ENCODE data around the gene PRDM16.

DNA sequence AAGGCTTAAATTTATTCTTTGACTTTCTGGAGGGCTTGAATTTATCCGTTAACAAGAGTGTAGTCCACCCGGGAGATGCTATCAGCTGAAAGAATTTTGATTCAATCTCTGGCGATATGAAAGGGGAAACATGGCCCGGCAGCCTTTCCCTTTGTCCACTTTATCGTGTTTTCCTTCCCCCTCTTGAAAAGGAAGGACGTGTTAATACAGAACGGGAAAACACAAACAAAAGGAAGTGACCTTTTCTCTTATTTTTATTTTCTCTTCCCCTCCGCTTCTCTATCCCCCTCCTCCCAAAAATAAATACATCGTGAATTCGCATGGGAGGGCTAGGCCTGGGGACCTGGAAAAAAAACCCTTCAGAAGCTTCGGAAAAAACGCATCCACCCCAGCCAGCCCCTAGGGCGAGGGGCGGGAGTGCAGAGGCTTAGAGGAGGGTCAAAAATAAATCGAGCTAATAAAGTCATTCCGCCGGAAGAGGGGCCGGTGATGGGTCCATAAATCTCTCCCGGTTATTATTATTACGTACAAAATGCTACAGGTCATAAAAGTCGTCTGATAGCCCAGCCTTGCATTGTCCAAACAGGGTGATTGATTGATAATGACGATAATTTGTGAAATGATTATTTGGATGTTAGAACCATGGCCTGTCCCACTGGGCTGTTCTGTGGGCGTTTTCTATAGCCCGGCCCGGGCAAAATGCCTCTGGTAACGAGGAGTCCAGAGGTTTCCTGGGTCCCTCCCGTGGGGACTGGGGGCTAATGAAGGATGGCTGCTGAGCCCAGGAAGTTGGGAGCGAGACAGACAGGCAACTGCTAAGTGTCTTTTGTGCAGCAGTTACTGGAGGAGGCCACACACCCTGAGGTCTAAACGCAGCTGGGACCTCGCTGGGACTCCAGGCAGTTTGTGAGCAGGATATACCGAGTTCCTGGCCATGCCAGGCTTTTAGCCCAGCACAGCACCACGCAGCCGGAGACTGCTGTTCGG is 179.4 kb downstream of the PRDM16 start:
- TF ChIP-seq, protein P1, sequence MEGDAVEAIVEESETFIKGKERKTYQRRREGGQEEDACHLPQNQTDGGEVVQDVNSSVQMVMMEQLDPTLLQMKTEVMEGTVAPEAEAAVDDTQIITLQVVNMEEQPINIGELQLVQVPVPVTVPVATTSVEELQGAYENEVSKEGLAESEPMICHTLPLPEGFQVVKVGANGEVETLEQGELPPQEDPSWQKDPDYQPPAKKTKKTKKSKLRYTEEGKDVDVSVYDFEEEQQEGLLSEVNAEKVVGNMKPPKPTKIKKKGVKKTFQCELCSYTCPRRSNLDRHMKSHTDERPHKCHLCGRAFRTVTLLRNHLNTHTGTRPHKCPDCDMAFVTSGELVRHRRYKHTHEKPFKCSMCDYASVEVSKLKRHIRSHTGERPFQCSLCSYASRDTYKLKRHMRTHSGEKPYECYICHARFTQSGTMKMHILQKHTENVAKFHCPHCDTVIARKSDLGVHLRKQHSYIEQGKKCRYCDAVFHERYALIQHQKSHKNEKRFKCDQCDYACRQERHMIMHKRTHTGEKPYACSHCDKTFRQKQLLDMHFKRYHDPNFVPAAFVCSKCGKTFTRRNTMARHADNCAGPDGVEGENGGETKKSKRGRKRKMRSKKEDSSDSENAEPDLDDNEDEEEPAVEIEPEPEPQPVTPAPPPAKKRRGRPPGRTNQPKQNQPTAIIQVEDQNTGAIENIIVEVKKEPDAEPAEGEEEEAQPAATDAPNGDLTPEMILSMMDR (IDR thresholded peaks at IDR 0.05; ENCODE audit: low read depth, low read length, missing input control): no peak
- TF ChIP-seq, protein P2, sequence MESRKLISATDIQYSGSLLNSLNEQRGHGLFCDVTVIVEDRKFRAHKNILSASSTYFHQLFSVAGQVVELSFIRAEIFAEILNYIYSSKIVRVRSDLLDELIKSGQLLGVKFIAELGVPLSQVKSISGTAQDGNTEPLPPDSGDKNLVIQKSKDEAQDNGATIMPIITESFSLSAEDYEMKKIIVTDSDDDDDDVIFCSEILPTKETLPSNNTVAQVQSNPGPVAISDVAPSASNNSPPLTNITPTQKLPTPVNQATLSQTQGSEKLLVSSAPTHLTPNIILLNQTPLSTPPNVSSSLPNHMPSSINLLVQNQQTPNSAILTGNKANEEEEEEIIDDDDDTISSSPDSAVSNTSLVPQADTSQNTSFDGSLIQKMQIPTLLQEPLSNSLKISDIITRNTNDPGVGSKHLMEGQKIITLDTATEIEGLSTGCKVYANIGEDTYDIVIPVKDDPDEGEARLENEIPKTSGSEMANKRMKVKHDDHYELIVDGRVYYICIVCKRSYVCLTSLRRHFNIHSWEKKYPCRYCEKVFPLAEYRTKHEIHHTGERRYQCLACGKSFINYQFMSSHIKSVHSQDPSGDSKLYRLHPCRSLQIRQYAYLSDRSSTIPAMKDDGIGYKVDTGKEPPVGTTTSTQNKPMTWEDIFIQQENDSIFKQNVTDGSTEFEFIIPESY (IDR thresholded peaks at IDR 0.05): no peak
- TF ChIP-seq GABPA (IDR thresholded peaks at IDR 0.05 in 1 of 2, conservative IDR thresholded peaks at IDR 0.05 in 1 of 2): no peak
- TF ChIP-seq, protein P3, sequence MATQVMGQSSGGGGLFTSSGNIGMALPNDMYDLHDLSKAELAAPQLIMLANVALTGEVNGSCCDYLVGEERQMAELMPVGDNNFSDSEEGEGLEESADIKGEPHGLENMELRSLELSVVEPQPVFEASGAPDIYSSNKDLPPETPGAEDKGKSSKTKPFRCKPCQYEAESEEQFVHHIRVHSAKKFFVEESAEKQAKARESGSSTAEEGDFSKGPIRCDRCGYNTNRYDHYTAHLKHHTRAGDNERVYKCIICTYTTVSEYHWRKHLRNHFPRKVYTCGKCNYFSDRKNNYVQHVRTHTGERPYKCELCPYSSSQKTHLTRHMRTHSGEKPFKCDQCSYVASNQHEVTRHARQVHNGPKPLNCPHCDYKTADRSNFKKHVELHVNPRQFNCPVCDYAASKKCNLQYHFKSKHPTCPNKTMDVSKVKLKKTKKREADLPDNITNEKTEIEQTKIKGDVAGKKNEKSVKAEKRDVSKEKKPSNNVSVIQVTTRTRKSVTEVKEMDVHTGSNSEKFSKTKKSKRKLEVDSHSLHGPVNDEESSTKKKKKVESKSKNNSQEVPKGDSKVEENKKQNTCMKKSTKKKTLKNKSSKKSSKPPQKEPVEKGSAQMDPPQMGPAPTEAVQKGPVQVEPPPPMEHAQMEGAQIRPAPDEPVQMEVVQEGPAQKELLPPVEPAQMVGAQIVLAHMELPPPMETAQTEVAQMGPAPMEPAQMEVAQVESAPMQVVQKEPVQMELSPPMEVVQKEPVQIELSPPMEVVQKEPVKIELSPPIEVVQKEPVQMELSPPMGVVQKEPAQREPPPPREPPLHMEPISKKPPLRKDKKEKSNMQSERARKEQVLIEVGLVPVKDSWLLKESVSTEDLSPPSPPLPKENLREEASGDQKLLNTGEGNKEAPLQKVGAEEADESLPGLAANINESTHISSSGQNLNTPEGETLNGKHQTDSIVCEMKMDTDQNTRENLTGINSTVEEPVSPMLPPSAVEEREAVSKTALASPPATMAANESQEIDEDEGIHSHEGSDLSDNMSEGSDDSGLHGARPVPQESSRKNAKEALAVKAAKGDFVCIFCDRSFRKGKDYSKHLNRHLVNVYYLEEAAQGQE (IDR thresholded peaks at IDR 0.05): no peak
- TF ChIP-seq HNF4G (IDR thresholded peaks at IDR 0.05): no peak
- no peak for TF ChIP-seq RXRA (IDR thresholded peaks at IDR 0.05)
- TF ChIP-seq, protein P4, sequence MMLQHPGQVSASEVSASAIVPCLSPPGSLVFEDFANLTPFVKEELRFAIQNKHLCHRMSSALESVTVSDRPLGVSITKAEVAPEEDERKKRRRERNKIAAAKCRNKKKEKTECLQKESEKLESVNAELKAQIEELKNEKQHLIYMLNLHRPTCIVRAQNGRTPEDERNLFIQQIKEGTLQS (IDR thresholded peaks at IDR 0.05): no peak
- no peak for TF ChIP-seq RAD21 (IDR thresholded peaks at IDR 0.05)
